GM12872 (cell line): ENCODE data around the gene CANT1.

Source experiments
- CTCF ChIP-seq: IDR thresholded peaks from 3 replicates; pipeline ENCODE4 v1.5.1; 2011; ENCODE audit warnings: low read depth, mild to moderate bottlenecking, low read length, moderate library complexity; ENCODE audit not compliant: insufficient read depth

CANT1 gene

DNA sequence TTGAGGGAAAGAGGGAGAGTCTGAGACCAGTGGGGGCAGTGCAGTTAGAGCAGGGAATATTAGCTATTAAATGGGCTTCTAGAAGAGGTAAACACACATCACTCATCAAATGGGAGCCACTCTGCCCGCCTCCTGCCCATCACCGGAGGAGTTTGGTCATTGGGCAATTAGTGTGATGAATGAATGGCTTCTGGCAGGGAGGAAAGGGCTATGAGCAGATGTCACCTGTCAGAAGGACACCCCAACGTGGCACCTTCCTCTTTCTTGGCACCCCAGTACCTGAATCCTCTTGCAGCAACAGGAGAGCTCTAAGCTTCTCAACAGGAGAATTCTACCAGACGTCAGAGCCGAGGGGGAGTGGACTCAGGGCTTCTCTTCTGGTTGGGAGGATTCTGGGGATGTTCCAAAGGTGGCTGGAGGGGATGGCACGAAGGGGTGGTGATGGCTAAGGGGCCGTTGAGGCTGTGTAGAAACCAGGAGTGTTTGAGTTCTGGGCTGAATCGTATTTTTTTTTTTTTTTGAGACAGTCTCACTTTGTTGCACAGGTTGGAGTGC lies 25.4 kb upstream of the CANT1 start:
- no peak for TF ChIP-seq CTCF

GRCh38 chr17:79033741-79034501 lies 24.4 kb upstream of the CANT1 start:
- TF ChIP-seq CTCF, result no peak

DNA sequence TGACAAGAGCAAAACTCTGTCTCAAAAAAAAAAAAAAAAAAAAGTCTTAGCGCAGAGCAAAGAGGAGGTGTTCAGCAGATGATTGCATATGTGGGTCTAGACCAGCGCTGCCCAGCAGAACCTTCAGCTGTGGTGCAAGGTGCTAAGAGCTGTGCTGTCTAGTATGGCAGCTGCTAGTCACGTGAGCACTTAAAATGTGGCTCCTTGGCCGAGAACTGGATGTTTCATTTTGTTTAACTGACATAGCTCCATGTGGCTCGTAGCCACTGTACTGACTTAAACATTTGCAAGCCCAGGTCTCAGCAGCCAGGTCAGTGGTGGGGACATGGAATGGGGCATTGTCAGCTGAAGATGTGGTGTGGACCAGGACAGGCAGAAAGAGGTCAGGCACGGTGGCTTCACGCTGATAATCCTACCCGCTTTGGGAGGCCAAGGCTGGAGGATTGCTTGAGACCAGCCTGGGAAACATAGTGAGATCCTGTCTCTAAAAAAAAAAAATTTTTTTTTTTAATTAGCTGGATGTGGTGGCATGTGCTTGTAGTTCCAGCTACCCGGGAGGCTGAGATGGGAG lies 23.6 kb upstream of the CANT1 start:
- no peak for TF ChIP-seq CTCF

GRCh38 chr17:79031996-79032875 lies 22.7 kb upstream of the CANT1 start:
- no peak for TF ChIP-seq CTCF

GRCh38 chr17:79029327-79030009 lies 19.9 kb upstream of the CANT1 start:
- no peak for TF ChIP-seq CTCF

GRCh38 chr17:79028496-79029326 lies 19.1 kb upstream of the CANT1 start:
- TF ChIP-seq CTCF, result no peak
